ENCODE measurements around the gene SPATA18.

DNA sequence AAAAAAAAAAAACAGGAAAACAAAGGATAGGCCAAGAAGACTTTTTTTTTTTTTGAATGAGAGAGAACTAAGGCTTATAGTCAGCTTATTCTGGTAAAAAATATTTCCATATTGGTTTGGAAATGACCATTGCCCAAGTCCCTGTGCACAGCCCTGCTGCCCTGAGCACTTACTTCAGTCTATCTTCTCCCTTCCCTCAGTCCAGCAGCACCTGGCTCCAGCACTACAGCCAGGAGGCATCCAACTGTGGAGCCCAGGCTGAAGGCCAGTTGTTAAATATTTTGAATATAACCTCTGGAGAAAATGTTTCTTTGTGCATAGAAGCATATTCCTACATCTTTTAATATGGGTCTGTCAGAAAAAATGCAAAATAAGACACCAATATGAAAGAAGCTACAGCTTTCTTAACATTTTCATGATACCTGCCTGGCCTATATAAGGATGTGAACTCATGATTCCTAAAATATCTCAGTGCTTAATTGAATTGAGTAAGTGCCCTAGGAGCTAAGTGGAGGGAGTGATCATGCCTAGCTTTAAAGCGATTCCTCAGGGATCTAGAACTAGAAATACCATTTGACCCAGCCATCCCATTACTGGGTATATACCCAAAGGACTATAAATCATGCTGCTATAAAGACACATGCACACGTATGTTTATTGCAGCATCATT lies 45.4 kb upstream of the SPATA18 start:
- no peak for TF ChIP-seq CTCF (IDR thresholded peaks at IDR 0.05; ENCODE audit: low read depth, low read length)
- TF ChIP-seq MAX (IDR thresholded peaks at IDR 0.05; ENCODE audit: low read depth, low read length), result no peak
- no peak for TF ChIP-seq MYC (IDR thresholded peaks at IDR 0.05; ENCODE audit: low read depth, low read length)
- TF ChIP-seq POLR2A (IDR thresholded peaks at IDR 0.05; ENCODE audit: extremely low read depth, insufficient read length), result no peak
